ENCODE results near the gene CDH13. TPM values are rescaled to one million over a fixed set of nuclear protein-coding genes. Genes with fewer than 3 reads are reported as not detected.

CDH13 gene
- total and polyA plus RNA-seq, 2 of the 8 experiments (the other 6 are each of a cell fraction or from before 2014, with no cell fraction given) = 2.3 to 2.4 TPM

DNA sequence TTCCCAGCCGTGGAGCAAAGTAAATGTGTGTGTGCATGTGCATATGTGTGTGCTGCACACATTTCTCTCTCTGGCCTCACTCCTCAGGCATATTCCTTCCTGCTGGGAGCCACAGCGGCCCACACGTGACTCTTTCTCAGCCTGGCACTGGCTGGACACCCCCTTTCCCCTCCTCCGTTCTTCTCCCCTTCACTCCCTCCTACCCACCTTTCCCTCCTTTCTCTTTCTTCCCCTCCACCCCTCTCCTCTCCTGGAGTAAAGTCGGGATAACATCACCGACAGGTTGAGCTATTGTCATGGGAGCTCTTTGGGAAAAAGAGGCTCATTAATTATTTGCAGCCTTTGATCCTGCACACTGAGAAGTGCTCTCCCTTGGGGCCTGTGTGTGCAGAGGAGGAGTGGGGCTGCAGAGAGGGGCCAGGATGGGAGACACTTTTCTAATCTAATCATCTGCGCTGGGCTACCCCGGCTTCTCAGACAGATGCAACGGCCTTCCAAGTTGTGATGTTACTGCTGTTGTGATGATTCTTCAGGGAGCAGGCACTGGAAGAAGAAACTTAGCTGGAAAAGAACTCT lies 1054.7 kb downstream of the CDH13 start (continued):
- TF ChIP-seq, protein P1, sequence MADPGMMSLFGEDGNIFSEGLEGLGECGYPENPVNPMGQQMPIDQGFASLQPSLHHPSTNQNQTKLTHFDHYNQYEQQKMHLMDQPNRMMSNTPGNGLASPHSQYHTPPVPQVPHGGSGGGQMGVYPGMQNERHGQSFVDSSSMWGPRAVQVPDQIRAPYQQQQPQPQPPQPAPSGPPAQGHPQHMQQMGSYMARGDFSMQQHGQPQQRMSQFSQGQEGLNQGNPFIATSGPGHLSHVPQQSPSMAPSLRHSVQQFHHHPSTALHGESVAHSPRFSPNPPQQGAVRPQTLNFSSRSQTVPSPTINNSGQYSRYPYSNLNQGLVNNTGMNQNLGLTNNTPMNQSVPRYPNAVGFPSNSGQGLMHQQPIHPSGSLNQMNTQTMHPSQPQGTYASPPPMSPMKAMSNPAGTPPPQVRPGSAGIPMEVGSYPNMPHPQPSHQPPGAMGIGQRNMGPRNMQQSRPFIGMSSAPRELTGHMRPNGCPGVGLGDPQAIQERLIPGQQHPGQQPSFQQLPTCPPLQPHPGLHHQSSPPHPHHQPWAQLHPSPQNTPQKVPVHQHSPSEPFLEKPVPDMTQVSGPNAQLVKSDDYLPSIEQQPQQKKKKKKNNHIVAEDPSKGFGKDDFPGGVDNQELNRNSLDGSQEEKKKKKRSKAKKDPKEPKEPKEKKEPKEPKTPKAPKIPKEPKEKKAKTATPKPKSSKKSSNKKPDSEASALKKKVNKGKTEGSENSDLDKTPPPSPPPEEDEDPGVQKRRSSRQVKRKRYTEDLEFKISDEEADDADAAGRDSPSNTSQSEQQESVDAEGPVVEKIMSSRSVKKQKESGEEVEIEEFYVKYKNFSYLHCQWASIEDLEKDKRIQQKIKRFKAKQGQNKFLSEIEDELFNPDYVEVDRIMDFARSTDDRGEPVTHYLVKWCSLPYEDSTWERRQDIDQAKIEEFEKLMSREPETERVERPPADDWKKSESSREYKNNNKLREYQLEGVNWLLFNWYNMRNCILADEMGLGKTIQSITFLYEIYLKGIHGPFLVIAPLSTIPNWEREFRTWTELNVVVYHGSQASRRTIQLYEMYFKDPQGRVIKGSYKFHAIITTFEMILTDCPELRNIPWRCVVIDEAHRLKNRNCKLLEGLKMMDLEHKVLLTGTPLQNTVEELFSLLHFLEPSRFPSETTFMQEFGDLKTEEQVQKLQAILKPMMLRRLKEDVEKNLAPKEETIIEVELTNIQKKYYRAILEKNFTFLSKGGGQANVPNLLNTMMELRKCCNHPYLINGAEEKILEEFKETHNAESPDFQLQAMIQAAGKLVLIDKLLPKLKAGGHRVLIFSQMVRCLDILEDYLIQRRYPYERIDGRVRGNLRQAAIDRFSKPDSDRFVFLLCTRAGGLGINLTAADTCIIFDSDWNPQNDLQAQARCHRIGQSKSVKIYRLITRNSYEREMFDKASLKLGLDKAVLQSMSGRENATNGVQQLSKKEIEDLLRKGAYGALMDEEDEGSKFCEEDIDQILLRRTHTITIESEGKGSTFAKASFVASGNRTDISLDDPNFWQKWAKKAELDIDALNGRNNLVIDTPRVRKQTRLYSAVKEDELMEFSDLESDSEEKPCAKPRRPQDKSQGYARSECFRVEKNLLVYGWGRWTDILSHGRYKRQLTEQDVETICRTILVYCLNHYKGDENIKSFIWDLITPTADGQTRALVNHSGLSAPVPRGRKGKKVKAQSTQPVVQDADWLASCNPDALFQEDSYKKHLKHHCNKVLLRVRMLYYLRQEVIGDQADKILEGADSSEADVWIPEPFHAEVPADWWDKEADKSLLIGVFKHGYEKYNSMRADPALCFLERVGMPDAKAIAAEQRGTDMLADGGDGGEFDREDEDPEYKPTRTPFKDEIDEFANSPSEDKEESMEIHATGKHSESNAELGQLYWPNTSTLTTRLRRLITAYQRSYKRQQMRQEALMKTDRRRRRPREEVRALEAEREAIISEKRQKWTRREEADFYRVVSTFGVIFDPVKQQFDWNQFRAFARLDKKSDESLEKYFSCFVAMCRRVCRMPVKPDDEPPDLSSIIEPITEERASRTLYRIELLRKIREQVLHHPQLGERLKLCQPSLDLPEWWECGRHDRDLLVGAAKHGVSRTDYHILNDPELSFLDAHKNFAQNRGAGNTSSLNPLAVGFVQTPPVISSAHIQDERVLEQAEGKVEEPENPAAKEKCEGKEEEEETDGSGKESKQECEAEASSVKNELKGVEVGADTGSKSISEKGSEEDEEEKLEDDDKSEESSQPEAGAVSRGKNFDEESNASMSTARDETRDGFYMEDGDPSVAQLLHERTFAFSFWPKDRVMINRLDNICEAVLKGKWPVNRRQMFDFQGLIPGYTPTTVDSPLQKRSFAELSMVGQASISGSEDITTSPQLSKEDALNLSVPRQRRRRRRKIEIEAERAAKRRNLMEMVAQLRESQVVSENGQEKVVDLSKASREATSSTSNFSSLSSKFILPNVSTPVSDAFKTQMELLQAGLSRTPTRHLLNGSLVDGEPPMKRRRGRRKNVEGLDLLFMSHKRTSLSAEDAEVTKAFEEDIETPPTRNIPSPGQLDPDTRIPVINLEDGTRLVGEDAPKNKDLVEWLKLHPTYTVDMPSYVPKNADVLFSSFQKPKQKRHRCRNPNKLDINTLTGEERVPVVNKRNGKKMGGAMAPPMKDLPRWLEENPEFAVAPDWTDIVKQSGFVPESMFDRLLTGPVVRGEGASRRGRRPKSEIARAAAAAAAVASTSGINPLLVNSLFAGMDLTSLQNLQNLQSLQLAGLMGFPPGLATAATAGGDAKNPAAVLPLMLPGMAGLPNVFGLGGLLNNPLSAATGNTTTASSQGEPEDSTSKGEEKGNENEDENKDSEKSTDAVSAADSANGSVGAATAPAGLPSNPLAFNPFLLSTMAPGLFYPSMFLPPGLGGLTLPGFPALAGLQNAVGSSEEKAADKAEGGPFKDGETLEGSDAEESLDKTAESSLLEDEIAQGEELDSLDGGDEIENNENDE (IDR thresholded peaks at IDR 0.05; ENCODE audit: insufficient replicate concordance, low read length) = no peak
- TF ChIP-seq TBP (IDR thresholded peaks at IDR 0.05; ENCODE audit: low read depth, low read length) (no peak), ZNF274 (IDR thresholded peaks at IDR 0.05; ENCODE audit: borderline replicate concordance, extremely low read depth, low read length) (no peak), SP4 (IDR thresholded peaks at IDR 0.05; ENCODE audit: low read length) (no peak), CTBP2 (IDR thresholded peaks at IDR 0.05; ENCODE audit: borderline replicate concordance, insufficient read depth, insufficient read length, low read length) (no peak), PHF8 (conservative IDR thresholded peaks at IDR 0.05; ENCODE audit: low read depth, low read length) (no peak), CHD2 (IDR thresholded peaks at IDR 0.05; ENCODE audit: low read length) (no peak), SIRT6 (IDR thresholded peaks at IDR 0.05; ENCODE audit: low read length) (no peak), RXRA (IDR thresholded peaks at IDR 0.05; ENCODE audit: insufficient read depth, low read depth, low read length) (no peak), POLR2AphosphoS5 (IDR thresholded peaks at IDR 0.05; ENCODE audit: low read depth, low read length) (no peak), BACH1 (IDR thresholded peaks at IDR 0.05; ENCODE audit: low read length) (no peak)
